HG03342 (cell line): ENCODE measurements around the gene ZXDC.

Source experiments
- ATAC-seq: cut with Tn5 transposase; IDR thresholded peaks from one replicate; pipeline ENCODE4 v1.9.1; 2021; ENCODE audit warnings: mild to moderate bottlenecking, moderate library complexity; ENCODE audit not compliant: unreplicated experiment

Gene ZXDC

GRCh38 chr3:126490619-126491018 is 14.9 kb upstream of the ZXDC start:
- ATAC-seq = no peak

GRCh38 chr3:126488886-126489569 is 13.3 kb upstream of the ZXDC start:
- no peak for ATAC-seq

- no peak for ATAC-seq
These were observed 12.5 kb upstream of the ZXDC start for GRCh38 chr3:126488185-126488584.

GRCh38 chr3:126487151-126487771 is 11.6 kb upstream of the ZXDC start:
- no peak for ATAC-seq

GRCh38 chr3:126486360-126486847 is 10.7 kb upstream of the ZXDC start:
- ATAC-seq = no peak

GRCh38 chr3:126485956-126486355 is 10.3 kb upstream of the ZXDC start:
- ATAC-seq = no peak

- ATAC-seq = no peak
These were observed 9.6 kb upstream of the ZXDC start for GRCh38 chr3:126485176-126485897.

GRCh38 chr3:126484662-126485061 is 9.0 kb upstream of the ZXDC start:
- ATAC-seq = no peak

- ATAC-seq = no peak
These were observed 8.5 kb upstream of the ZXDC start for GRCh38 chr3:126484148-126484547.

GRCh38 chr3:126483321-126483761 is 7.7 kb upstream of the ZXDC start:
- no peak for ATAC-seq

GRCh38 chr3:126482503-126483255 is 7.0 kb upstream of the ZXDC start:
- no peak for ATAC-seq

GRCh38 chr3:126481808-126482502 is 6.3 kb upstream of the ZXDC start:
- ATAC-seq = no peak

GRCh38 chr3:126480861-126481260 is 5.2 kb upstream of the ZXDC start:
- ATAC-seq = no peak

GRCh38 chr3:126480206-126480605 is 4.5 kb upstream of the ZXDC start:
- no peak for ATAC-seq

GRCh38 chr3:126479642-126480041 is 4.0 kb upstream of the ZXDC start:
- no peak for ATAC-seq

GRCh38 chr3:126478581-126479310 is 3.1 kb upstream of the ZXDC start:
- ATAC-seq = no peak

GRCh38 chr3:126477061-126477380 is 1.3 kb upstream of the ZXDC start:
- no peak for ATAC-seq

- ATAC-seq = peak; percentile 32
These were observed 722 bp upstream of the ZXDC start for GRCh38 chr3:126476166-126477060.
